Progenitor cell of endocrine pancreas (in vitro differentiated cells): Measurements from ENCODE around the gene SLC36A4. TPM values are rescaled to one million over a fixed set of nuclear protein-coding genes. Genes with fewer than 3 reads are reported as not detected.
"Not testable (repeated sequence)": the region's sequence is repeated elsewhere in the genome, so short reads cannot be mapped to it uniquely, and the experiment has no call there.

ENCODE experiments used
- DNase-seq: peaks from one replicate; pipeline ENCODE4 v3.0.0; 2021; ENCODE audit warnings: low spot score; ENCODE audit not compliant: unreplicated experiment
- H3K27ac Mint-ChIP-seq: 2 replicates; pipeline ENCODE4 v1.8.0; 2021; ENCODE audit warnings: mild to moderate bottlenecking, moderate library complexity, mixed read lengths
- H3K27me3 Mint-ChIP-seq: 2 replicates; pipeline ENCODE4 v1.8.0; 2021; ENCODE audit warnings: mixed read lengths
- H3K36me3 Mint-ChIP-seq: 2 replicates; pipeline ENCODE4 v1.8.0; 2022; ENCODE audit warnings: mixed read lengths; ENCODE audit not compliant: insufficient read depth
- H3K4me1 Mint-ChIP-seq: 2 replicates; pipeline ENCODE4 v1.8.0; 2021; ENCODE audit warnings: low read depth, mixed read lengths
- H3K4me3 Mint-ChIP-seq: 2 replicates; pipeline ENCODE4 v1.8.0; 2021; ENCODE audit warnings: low read depth, mild to moderate bottlenecking, moderate library complexity, mixed read lengths
- H3K9me3 Mint-ChIP-seq: 2 replicates; pipeline ENCODE4 v1.8.0; 2021; ENCODE audit warnings: low read depth, mixed read lengths
- total RNA-seq: library from RNA; stranded (reverse); gene quantifications from 2 replicates; pipeline ENCODE4 v1.2.1, GENCODE V29; 2021
- TF ChIP-seq, protein P1 (sequence below): fragments of 200-600 bp; sonication (generic); IDR thresholded peaks from one replicate; pipeline ENCODE4 v1.5.0; 2021; ENCODE audit warnings: antibody characterized with exemption, mild to moderate bottlenecking; ENCODE audit not compliant: unreplicated experiment

SLC36A4 gene
- total RNA-seq, 1 donor from 2014 or later: 36.4 TPM

DNA sequence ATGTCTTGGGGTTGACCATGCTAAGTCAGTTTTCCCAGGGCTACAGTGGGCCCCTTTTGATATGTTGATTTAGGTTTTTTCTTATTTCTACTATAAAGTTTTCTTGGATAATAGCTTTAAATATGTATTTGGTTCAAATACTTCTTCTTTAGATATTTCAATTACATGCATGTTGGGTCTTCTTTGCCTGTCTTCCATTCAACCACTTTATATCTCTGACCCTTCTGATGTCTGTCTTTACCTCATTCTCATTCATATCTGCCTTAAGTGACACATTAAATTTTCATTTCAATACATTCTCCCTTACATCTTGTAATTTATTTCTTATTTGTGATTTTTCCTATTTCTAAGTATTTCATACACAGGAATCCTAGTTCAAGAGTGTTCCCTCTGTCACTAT lies 10.5 kb downstream of the SLC36A4 start:
- no peaks in the 10 kb centered on the region for H3K27me3 Mint-ChIP-seq
- TF ChIP-seq, protein P1, sequence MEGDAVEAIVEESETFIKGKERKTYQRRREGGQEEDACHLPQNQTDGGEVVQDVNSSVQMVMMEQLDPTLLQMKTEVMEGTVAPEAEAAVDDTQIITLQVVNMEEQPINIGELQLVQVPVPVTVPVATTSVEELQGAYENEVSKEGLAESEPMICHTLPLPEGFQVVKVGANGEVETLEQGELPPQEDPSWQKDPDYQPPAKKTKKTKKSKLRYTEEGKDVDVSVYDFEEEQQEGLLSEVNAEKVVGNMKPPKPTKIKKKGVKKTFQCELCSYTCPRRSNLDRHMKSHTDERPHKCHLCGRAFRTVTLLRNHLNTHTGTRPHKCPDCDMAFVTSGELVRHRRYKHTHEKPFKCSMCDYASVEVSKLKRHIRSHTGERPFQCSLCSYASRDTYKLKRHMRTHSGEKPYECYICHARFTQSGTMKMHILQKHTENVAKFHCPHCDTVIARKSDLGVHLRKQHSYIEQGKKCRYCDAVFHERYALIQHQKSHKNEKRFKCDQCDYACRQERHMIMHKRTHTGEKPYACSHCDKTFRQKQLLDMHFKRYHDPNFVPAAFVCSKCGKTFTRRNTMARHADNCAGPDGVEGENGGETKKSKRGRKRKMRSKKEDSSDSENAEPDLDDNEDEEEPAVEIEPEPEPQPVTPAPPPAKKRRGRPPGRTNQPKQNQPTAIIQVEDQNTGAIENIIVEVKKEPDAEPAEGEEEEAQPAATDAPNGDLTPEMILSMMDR: no peak
- H3K27ac Mint-ChIP-seq: no peak overlapping the region
- peaks cover 29% of the 10 kb centered on the region for H3K9me3 Mint-ChIP-seq
- H3K4me3 Mint-ChIP-seq: no peak overlapping the region
- no peak for DNase-seq
- peaks cover 2% of the 10 kb centered on the region for H3K4me1 Mint-ChIP-seq
- H3K36me3 Mint-ChIP-seq: peaks cover 41% of the 10 kb centered on the region

DNA sequence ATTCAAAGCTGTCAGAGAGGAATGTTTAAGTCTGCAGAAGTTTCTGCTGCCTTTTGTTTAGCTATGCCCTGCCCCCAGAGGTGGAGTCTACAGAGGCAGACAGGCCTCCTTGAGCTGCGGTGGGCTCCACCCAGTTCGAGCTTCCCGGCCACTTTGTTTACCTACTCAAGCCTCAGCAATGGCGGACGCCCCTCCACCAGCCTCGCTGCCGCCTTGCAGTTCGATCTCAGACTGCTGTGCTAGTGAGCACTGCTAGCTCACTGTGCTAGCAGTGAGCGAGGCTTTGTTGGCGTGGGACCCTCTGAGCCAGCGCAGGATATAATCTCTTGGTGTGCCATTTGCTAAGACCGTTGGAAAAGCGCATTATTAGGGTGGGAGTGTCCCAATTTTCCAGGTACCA lies 19.9 kb downstream of the SLC36A4 start:
- not testable (repeated sequence) for H3K27ac Mint-ChIP-seq

DNA sequence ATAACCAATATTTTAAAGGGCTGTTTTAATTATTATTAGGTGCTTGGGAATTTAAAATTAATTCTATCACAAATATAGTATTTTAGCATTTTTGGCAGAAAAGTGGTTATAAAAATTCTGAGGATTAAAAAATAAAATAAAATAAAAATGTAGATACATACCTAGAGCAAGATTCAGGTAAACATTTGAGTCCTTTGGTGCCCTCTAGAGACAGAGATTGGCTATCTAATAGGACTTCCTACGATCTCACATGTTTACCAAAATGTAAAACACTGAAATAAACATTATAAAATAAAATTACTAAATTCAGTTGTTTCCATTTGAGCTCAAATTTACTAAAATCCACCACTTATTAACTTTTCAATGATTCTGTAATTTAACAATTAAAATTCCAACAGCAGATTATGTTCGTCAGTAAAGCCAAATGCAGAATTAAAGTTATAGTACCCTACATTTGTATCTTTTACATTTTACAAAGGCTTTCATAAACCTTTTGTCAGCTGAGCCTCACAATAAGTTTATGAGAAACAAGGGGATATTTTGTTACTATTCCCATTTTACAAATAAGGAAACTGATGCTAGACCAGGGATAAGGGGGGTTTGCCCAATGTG lies 27.7 kb downstream of the SLC36A4 start:
- H3K27me3 Mint-ChIP-seq: no peaks in the 10 kb centered on the region
- H3K9me3 Mint-ChIP-seq: no peaks in the 10 kb centered on the region

More for the DNA sequence above, 19.9 kb downstream of the SLC36A4 start:
- not testable (repeated sequence) for H3K27me3 Mint-ChIP-seq, H3K4me3 Mint-ChIP-seq, DNase-seq, H3K4me1 Mint-ChIP-seq
- peaks cover 34% of the 10 kb centered on the region for H3K9me3 Mint-ChIP-seq
- peaks cover 51% of the 10 kb centered on the region for H3K36me3 Mint-ChIP-seq

DNA sequence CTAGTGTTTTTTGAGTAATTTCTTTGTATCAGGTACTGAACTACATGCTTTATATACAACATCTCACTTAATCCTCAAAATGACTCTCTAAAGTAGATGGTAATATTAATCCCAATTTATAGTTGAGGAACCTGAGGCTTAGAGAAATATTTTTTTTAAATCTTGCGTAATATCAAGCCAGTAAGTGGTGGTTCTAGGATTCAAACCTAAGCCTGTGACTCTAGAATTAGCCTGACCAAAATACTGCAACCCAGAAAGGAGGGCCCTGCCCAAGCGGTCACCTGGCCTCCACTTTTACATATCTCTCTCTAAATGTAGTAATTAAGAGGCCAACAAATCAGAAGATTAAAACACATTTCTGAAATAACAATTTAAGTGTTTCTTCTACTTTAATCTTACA lies 28.6 kb downstream of the SLC36A4 start:
- Mint-ChIP-seq H3K4me1 (peaks cover 4% of the 10 kb centered on the region), H3K4me3 (no peak overlapping the region)

More for the DNA sequence above, 27.7 kb downstream of the SLC36A4 start:
- no peaks in the 10 kb centered on the region for H3K4me1 Mint-ChIP-seq
- H3K27ac Mint-ChIP-seq: no peak overlapping the region
- DNase-seq: no peak
- TF ChIP-seq, protein P1: peak; percentile 65
- H3K4me3 Mint-ChIP-seq: no peak overlapping the region
- H3K36me3 Mint-ChIP-seq: peaks cover 1% of the 10 kb centered on the region

DNA sequence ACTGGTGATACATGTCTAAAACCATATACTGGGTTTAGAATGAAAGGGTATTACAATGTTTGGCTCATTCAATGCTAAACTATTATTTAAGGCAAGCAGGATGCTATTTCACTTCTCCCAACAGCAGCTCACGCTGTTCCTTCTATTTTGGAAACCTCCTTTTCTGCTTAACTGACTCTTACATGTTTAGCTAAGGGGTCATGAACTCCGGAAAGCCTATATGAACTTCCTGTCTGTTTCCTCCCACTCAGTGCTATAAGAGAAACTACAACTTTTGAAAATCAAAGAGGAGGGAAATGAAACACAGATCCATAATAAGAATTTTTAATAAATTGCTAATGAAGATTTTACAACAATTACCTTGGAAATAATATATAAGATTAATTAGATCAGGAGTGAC lies 30.9 kb downstream of the SLC36A4 start:
- Mint-ChIP-seq H3K36me3 (peaks cover 9% of the 10 kb centered on the region), H3K9me3 (no peaks in the 10 kb centered on the region), H3K4me3 (no peak overlapping the region), H3K4me1 (peaks cover 4% of the 10 kb centered on the region), H3K27ac (no peak overlapping the region), H3K27me3 (no peaks in the 10 kb centered on the region)
- no peak for DNase-seq
- TF ChIP-seq, protein P1: no peak

More for the DNA sequence above, 28.6 kb downstream of the SLC36A4 start:
- TF ChIP-seq, protein P1: no peak
- no peaks in the 10 kb centered on the region for H3K9me3 Mint-ChIP-seq
- H3K27ac Mint-ChIP-seq: no peak overlapping the region
- DNase-seq: no peak
- H3K36me3 Mint-ChIP-seq: peaks cover 6% of the 10 kb centered on the region
- H3K27me3 Mint-ChIP-seq: no peaks in the 10 kb centered on the region

DNA sequence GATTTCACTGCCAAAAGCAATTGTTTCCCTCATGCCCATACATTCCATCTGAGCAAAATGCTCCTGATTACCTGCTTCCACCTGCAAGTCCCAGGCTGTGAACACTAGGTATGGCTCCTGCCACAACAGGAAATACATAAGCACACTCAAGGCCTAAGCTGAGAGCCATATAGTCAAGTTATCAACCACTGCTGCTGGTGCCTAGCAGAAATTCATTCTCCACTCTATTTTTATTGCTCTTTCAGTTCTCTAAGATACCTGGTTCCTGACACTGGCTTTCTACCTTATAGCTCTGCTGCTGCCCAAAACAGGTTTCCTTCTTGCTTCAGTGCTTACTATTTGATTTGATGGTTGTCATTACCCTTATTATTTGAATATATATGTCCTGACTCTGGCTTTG lies 31.6 kb downstream of the SLC36A4 start:
- H3K9me3 Mint-ChIP-seq: no peaks in the 10 kb centered on the region
- H3K4me3 Mint-ChIP-seq: no peak overlapping the region
- DNase-seq: no peak
- peaks cover 9% of the 10 kb centered on the region for H3K36me3 Mint-ChIP-seq
- peaks cover 4% of the 10 kb centered on the region for H3K4me1 Mint-ChIP-seq
- H3K27ac Mint-ChIP-seq: no peak overlapping the region
- TF ChIP-seq, protein P1: no peak
- no peaks in the 10 kb centered on the region for H3K27me3 Mint-ChIP-seq
